ENCODE results near the gene SOHLH1.

The SOHLH1 gene

DNA sequence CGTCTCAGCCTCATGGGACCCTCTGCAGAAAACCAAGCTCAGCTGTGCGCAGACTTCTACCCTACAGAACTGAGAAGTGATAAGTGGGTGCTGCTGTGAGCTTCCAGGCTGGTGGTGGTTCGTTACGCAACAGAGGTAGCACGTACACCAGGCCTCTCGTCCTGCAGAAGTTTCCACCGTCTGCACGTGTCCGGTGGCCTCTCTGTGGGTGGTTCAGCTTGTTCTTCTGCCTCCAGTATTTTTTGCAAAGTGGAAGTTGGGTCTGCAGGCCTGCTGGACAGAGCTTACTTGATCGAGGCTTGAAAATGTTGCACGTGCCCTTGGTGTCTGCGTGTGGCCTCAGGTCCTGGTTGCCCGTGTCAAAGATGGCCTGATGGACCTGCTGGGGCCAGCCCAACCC is 30.2 kb upstream of the SOHLH1 start:
- no peak for DNase-seq

- no peak for DNase-seq
Measured at GRCh38 chr9:135728436-135729110, 29.3 kb upstream of the SOHLH1 start.

GRCh38 chr9:135727257-135727875 is 28.1 kb upstream of the SOHLH1 start:
- no peak for DNase-seq

- no peak for DNase-seq
Measured at GRCh38 chr9:135726138-135726853, 27.0 kb upstream of the SOHLH1 start.

GRCh38 chr9:135724186-135724787 is 25.0 kb upstream of the SOHLH1 start:
- no peak for DNase-seq

DNA sequence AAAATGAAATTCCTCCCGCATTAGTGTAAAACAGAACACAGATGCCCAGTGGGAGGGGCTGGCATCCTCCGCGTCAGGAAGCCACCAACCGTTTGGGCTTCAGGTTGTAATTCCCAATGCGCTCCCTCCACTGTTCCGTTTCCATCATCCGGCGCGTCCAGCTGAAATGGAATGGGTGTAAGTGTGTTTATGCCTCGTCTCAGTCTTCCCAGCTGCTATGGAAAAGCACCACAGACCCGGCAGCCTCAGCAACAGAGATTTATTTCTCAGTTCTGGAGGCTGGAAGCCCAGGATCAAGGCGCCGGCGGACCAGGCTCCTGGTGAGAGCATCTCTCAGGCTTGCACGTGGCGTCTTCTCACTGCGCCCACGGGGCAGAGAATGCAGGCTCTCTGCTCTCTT is 23.1 kb upstream of the SOHLH1 start:
- no peak for DNase-seq

- no peak for DNase-seq
Measured at GRCh38 chr9:135719472-135719871, 20.2 kb upstream of the SOHLH1 start.

DNA sequence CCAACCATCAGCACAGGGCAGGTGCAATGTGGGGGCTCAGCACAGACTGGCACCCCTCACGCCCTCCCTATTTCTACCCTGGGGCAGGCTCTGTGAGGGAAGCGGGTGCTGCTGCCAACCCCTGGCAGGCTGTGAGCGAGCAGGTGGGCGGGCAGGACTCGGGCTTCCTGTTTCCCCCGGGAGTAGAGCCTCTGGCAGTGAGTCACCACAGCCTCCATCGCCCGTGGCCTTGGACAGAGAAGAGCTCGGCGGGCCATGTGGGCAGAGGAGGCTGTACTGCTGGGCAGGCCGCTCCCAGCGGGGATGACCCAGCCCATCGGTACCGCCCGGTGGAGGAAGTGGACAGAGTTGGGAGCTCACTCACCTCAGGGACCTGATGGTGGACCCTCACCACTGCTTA is 19.3 kb upstream of the SOHLH1 start:
- DNase-seq, result no peak

- DNase-seq, result no peak
Measured at GRCh38 chr9:135717410-135717809, 18.1 kb upstream of the SOHLH1 start.

- no peak for DNase-seq
Measured at GRCh38 chr9:135716045-135716444, 16.8 kb upstream of the SOHLH1 start.

DNA sequence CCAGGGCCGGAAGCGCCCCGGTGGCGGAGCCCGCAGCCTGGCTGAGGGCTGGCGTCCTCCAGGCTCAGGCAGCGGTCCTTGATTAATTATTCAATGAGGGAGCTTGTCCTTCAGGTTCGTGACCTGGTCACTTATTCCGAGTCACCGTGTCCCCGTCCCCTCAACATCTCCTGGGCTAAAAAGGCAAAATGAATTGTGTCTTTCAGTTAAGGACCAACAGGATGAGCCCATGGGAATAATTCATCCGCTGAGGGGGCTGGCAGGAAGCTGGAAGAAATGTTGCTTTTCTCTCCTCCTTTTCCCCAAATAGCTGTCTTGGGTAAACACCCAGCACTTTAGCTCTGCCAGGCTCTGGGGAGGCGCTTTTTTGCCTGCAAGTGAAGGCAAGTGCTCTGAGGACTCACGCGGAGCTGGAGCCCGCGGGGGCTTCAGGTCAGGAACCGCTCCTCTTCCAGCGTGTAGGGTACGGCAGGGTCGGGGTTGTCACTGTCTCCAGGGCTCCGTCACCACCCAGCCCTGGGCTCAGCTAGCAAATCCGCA is 15.8 kb upstream of the SOHLH1 start:
- no peak for DNase-seq

DNA sequence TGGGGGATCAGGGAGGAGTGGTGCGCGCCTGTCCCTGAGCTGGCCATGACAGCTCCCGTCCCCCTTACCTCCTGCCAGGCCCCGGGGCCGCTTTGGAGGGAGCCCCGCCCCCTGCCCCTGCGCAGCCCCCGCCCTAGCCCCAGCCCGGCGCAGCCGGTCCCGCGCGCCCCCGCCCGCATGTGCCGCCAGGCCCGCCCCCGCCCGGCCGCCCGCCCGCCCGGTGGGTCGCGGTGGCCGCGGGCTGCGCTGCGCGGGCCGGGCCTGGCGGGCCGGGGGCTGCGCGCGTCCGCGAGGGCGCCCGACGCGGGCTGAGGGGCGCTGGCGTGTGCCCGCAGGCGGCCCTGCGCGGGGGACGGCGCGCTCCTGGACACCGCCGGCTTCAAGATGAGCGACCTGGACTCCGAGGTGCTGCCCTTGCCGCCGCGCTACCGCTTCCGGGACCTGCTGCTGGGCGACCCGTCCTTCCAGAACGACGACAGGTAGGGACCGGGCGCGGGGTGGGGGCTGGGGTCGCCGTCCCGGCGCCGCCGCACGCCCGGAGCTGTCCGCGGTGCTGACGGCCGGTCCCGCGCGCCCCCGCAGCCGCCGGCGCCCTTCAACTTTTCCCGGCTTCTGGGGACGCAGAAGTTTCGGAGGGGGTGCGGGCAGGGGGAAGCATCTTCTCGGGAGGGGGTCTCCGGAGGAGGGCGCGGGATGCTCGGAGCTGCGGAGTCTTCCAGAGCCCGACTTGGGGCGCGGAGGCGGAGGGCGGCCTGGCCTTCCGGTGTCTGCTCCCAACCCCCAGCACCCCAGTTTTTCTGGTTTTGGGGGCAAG is 15.2 kb upstream of the SOHLH1 start:
- DNase-seq, result no peak

DNA sequence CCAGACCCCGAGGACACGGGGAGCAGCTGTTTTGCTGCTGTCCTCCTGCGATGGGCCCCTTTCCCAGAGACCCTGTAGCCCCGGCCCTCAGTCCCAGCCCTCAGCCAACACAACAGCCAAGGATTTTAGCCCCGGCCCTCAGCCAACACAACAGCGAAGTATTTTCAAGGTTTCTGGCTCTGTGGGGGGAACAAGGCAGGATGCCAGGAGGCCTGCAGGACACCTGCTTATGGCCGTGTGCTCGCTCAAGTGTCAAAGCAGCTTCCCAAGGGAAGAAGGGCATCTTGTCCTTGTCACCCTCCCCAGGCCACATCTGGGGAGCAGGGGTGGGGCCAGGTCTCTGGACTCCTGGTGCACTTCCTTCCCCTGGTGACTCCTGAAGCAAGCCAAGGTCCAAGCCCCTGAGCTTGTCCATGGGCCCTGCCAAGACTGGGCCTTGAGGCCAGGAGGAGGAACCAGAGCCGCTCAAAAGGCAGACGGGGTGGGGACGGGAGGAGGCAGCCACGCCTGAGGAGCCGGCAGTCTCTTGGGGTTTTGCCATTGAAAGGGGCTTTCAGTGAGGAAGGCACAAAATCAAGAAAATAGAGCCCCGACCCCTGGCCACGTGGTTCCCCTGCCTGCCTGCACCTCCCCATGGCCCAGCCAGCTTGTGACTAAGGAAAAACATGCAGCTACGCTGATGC is 13.5 kb upstream of the SOHLH1 start:
- DNase-seq, result no peak

- no peak for DNase-seq
Measured at GRCh38 chr9:135711881-135712280, 12.6 kb upstream of the SOHLH1 start.

DNA sequence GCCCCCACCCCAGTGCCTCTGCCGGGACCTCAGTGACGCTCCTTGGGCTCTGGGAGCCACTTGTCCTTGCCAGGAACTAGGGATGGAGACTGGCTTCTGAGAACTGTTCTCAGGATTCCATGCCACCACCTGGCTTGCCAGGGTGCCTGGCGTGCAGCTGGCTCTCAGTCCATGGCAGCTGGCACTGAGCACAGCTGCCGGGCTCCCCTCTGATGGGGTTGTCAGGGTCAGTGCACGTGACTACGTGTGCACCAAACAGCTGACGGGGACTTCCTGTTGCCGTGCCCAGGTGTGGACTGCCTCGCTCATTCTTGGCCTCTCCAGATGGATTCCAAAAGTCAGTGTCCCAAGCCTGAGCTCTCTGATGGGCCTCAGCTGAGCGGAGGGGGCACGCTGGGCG is 12.1 kb upstream of the SOHLH1 start:
- no peak for DNase-seq

DNA sequence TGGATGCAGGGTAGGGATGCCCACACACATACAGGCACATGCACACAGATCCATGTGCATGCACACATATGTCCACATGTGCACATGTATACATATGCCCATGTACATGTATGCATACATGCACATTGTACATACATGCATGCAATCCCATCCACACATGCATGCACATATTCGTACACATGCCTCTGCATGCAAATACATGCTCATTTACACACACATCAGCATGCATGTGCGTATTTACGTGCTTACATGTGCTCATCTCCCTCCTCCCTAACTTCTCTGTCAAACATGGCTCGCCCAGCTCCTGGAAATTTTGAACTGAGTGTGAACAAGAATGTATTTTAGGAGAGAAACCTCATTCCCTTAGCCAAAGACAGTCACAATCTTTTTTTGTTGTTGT is 8.9 kb upstream of the SOHLH1 start:
- no peak for DNase-seq

DNA sequence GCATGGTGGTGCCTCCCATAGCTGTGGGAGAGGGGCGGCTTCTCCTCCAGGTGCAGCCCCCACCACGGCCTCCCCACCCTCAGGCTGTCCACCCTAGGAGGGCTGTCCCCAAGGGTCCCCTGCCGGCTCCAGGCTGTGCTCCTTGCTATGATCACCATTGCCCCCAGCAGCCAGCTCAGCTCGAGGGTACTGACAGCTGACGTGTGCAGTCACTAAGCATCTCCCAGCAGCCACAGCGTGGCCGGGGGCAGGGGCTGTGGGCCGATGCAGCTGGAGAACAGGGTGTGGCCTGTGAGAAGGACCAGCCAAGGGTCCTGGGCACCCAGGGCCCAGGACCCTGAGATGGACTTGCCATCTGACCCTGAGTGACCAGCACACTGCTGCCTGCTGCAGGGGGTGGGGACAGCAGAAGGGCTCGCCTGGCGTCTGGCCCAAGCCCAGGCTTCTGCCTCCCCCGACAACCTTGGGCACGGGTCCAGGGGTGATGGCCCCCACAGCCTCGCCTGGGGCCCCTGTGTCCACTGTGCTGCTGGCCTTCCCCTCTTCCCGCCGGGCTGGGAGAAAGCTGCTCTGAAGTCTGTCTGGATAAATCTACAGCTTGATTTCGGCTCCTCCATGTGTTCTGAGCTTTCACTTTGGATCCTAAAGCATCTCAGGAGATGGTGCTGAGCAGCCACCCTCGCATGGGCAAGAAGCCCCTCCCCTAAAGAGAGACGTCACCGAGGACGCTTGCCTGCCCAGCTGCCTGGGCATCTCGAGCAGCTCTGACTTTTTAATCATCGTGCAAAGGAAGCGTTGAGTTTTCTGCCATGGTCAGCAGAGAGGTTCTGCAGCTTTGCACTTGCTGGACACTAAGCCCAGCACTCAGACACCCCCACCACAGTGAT is 8.2 kb upstream of the SOHLH1 start:
- no peak for DNase-seq

DNA sequence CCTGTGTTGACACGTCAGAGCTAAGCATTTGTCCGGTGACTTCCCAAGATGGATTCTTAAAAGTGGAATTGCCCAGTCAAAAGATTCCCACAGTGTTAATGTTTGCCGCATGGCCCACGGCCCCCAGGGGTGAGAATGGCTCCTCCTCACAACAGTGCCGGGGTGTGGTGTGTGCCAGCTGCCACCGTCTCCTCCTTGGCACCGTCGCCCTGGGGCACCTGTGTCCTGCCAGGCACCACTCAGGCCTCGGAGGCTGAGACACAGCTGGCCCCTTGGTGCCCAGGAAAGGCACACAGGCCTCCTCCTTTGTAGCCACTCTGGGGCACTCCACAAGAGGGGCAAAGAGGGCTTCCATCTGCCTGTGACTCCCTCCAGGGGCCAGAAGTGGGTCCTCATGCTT is 7.0 kb upstream of the SOHLH1 start:
- DNase-seq, result no peak

DNA sequence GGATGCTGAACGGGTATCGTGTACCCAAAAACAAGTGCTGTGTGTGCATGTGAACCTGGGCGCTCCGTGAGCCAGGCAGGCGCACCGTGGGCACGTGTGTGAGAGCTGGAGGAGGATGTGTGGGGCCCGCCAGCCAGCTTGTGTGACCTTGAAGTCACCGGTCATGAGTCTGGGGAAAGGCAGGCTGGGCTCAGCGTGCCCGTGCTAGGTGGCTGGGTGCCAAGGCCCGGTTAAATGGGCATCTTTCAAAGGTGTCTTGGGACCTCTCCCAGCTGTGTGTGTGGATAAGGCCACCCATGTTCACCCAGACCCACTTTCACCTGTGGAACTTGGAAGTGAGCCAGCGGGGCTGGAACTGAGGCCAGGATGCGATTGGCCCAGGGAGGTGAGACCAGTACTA is 6.1 kb upstream of the SOHLH1 start:
- no peak for DNase-seq

DNA sequence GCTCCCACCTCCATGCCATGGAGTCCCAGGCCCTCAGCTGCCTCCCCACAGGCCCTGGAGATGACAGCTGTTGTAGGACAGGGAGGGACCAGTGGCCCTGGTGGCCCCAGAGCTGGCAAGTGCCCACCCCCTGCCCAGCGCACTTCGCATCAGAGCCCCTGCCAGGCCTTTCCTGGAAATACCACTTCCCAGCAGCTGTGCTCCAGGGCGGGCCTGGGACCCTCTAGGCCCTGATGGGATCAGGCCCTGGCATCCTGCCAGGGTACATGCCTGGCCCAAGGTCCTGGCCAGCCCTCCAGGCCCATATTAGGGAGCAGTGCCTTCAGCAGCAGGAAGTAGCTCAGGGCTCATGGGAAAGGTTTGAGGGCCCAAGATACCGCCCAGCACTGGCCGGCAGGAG is 5.2 kb upstream of the SOHLH1 start:
- DNase-seq, result no peak

DNA sequence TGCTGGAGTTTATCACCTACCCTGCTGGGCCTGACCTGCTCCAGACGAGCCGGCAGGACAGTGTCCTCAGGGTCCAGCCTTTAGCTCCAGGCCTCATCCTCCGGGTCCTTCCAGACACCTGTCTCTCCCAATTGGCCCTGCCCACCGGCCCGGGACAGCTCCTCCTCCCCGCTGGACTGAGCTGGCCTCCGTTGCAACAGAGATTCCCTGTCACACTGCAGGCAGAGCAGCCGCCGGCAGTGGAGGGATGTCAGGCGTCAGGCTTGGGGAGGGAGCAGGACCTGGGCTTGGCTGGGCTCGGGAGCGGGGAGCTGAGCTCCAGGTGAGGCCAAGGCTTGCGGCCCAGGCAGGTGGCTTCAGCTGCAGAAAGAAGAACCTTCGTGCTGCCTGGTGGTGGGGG is 4.4 kb upstream of the SOHLH1 start:
- DNase-seq, result no peak
